PC-9 (cell line): Measurements from ENCODE around the gene ECI2. TPM values are rescaled to one million over a fixed set of nuclear protein-coding genes. Genes with fewer than 3 reads are reported as not detected.

Experiments
- BruUV-seq: library from RNA; stranded (reverse); fragments of 400-500 nt; replicated peaks from 2 replicates; lab custom pipeline; 2021; lab: Mats Ljungman, UMichigan
- CTCF ChIA-PET: fragments of 300-600 bp; sonication (Branson Sonifier 250); formaldehyde crosslinking; loops from one replicate; lab custom pipeline; 2022; ENCODE audit warnings: antibody characterized with exemption; lab: Charles Lee
- POLR2A ChIA-PET: fragments of 300-600 bp; sonication (Branson Sonifier 250); formaldehyde crosslinking; loops from one replicate; lab custom pipeline; 2022; ENCODE audit warnings: antibody characterized with exemption; ENCODE audit not compliant: unreplicated experiment; lab: Charles Lee
- DNase-seq, 2 experiments: peaks; one replicate each; pipeline versions ENCODE4 v3.0.0 to v3.0.0-alpha.2; 2015 to 2022; ENCODE audit warnings: mixed read lengths in 1 of 2
- H2AFZ ChIP-seq: fragments of 200-600 bp; sonication (generic); 2 replicates; pipeline ENCODE4 v1.8.1; 2017; ENCODE audit warnings: antibody characterized with exemption
- H3F3A ChIP-seq: fragments of 200-600 bp; sonication (generic); 2 replicates; pipeline ENCODE4 v1.8.1; 2017; ENCODE audit warnings: antibody characterized with exemption, mild to moderate bottlenecking, low read depth; ENCODE audit not compliant: insufficient read depth
- H3K27ac ChIP-seq: fragments of 200-600 bp; sonication (generic); 2 replicates; pipeline ENCODE4 v1.6.1; 2016; ENCODE audit warnings: mixed run types
- H3K27me3 ChIP-seq: fragments of 200-600 bp; sonication (generic); 2 replicates; pipeline ENCODE4 v1.6.1; 2016; ENCODE audit warnings: low read depth, mixed run types; ENCODE audit not compliant: insufficient read depth
- H3K36me3 ChIP-seq: fragments of 200-600 bp; sonication (generic); 2 replicates; pipeline ENCODE4 v1.6.1; 2016; ENCODE audit warnings: low read depth, mixed run types
- H3K4me1 ChIP-seq: fragments of 200-600 bp; sonication (generic); replicated peaks from 2 replicates; pipeline ENCODE4 v1.6.1; 2016; ENCODE audit warnings: mixed run types; ENCODE audit not compliant: insufficient read depth
- H3K4me2 ChIP-seq: fragments of 200-600 bp; sonication (generic); 2 replicates; pipeline ENCODE4 v1.6.1; 2017; ENCODE audit warnings: mixed run types
- H3K4me3 ChIP-seq: fragments of 200-600 bp; sonication (generic); 2 replicates; pipeline ENCODE4 v1.6.1; 2016; ENCODE audit warnings: mixed run types
- H3K79me2 ChIP-seq: fragments of 200-600 bp; sonication (generic); 2 replicates; pipeline ENCODE4 v1.6.1; 2017; ENCODE audit warnings: low read depth, mixed run types
- H3K9me2 ChIP-seq: fragments of 200-600 bp; sonication (generic); 2 replicates; pipeline ENCODE4 v1.8.1; 2017; ENCODE audit warnings: mild to moderate bottlenecking; ENCODE audit not compliant: insufficient read depth
- H3K9me3 ChIP-seq: fragments of 200-600 bp; sonication (generic); 2 replicates; pipeline ENCODE4 v1.8.1; 2016; ENCODE audit warnings: low read depth; ENCODE audit not compliant: insufficient read depth
- H4K20me1 ChIP-seq: fragments of 200-600 bp; sonication (generic); 2 replicates; pipeline ENCODE4 v1.8.1; 2017; ENCODE audit not compliant: insufficient read depth
- CTCF ChIP-seq: fragments of 200-600 bp; sonication (generic); conservative IDR thresholded peaks from 2 replicates; pipeline ENCODE4 v1.6.1; 2017; ENCODE audit warnings: mixed run types, antibody characterized with exemption, mild to moderate bottlenecking, moderate library complexity
- EZH2 ChIP-seq: fragments of 200-600 bp; sonication (generic); IDR thresholded peaks from 2 replicates; pipeline ENCODE4 v1.8.0; 2017; ENCODE audit warnings: antibody characterized with exemption, low read depth
- intact Hi-C: fragments of 100-400 bp; cut with micrococcal nuclease; formaldehyde crosslinking; loops from one replicate; pipeline ENCODE4 v1.10.0; 2022; ENCODE audit not compliant: unreplicated experiment
- total RNA-seq: library from RNA; stranded (reverse); gene quantifications from 2 replicates; pipeline ENCODE4 v1.2.3, GENCODE V29; 2021

ECI2 gene
- total RNA-seq, 1 experiment from 2014 or later, result 45.7 TPM

GRCh38 chr6:4066029-4066755, 69.2 kb downstream of the ECI2 start:
- POLR2A ChIA-PET, result no interaction called here
- no TSS peak for BruUV-seq
- H3K27ac ChIP-seq, result no peak overlapping the region
- H3K9me3 ChIP-seq, result no peaks in the 10 kb centered on the region
- H3K9me2 ChIP-seq, result no peaks in the 10 kb centered on the region
- CTCF ChIA-PET, result no interaction called here
- no peaks in the 10 kb centered on the region for H4K20me1 ChIP-seq
- H3K4me2 ChIP-seq, result no peak overlapping the region
- no peaks in the 10 kb centered on the region for H3K27me3 ChIP-seq
- no peak overlapping the region for H2AFZ ChIP-seq
- no peak overlapping the region for H3K4me3 ChIP-seq
- intact Hi-C loops, result no loop called here
- H3K4me1 ChIP-seq, result no peaks in the 10 kb centered on the region
- peaks cover 15% of the 10 kb centered on the region; the same call in 1 of the 2 replicates for H3K36me3 ChIP-seq
- DNase-seq, result no peak
- TF ChIP-seq EZH2 (no peak), CTCF (no peak)
- 0 out of 2 replicates have a peak, but pooled peaks cover 4% of the 10 kb centered on the region for H3F3A ChIP-seq
- H3K79me2 ChIP-seq, result no peaks in the 10 kb centered on the region

Other genes starting within 250 kb of the ECI2 start
- not detected in 2 replicates for gene FAM217A, start 56.4 kb downstream of the ECI2 start, total RNA-seq